Brain microvascular endothelial cell (primary cell): Measurements from ENCODE around the gene ALPK3.

ENCODE experiments used
- DNase-seq: peaks from one replicate; pipeline ENCODE4 v3.0.0-alpha.2; 2020
- H3K27ac ChIP-seq: fragments of 250-450 bp; sonication (Bioruptor Pico); 2 replicates; pipeline ENCODE4 v1.5.1; 2020; ENCODE audit warnings: mild to moderate bottlenecking, moderate library complexity
- H3K27me3 ChIP-seq: fragments of 250-450 bp; sonication (Bioruptor Pico); replicated peaks from 2 replicates; pipeline ENCODE4 v1.5.1; 2020; ENCODE audit warnings: mild to moderate bottlenecking
- H3K36me3 ChIP-seq: fragments of 250-450 bp; sonication (Bioruptor Pico); replicated peaks from 2 replicates; pipeline ENCODE4 v1.5.1; 2020; ENCODE audit warnings: mild to moderate bottlenecking
- H3K4me3 ChIP-seq: 2 replicates; pipeline ENCODE4 v1.5.1; 2011; ENCODE audit warnings: low read depth, mild to moderate bottlenecking, control low read depth, low read length, moderate library complexity
- in situ Hi-C: cut with HindIII; loops from 2 replicates; pipeline ENCODE4 v1.10.0; 2017; ENCODE audit warnings: low sequenced_read_pairs, low pct_ligation_motif_present
- TF ChIP-seq, protein P1 (sequence below): IDR thresholded peaks from 2 replicates; pipeline ENCODE4 v1.5.1; 2011; ENCODE audit warnings: low read depth, mild to moderate bottlenecking, moderate library complexity, low read length, control low read depth, inconsistent platforms; ENCODE audit errors: missing control alignments

Gene ALPK3

GRCh38 chr15:84775867-84776449, 41.2 kb upstream of the ALPK3 start:
- no peak for DNase-seq
- in situ Hi-C loops, result no loop called here

GRCh38 chr15:84778194-84778593, 39.0 kb upstream of the ALPK3 start:
- Histone ChIP-seq H3K36me3 (peaks cover 16% of the 10 kb centered on the region), H3K4me3 (no peak overlapping the region), H3K27ac (no peak overlapping the region), H3K27me3 (no peaks in the 10 kb centered on the region)
- in situ Hi-C loops, result no loop called here
- DNase-seq, result no peak
- TF ChIP-seq, protein P1, sequence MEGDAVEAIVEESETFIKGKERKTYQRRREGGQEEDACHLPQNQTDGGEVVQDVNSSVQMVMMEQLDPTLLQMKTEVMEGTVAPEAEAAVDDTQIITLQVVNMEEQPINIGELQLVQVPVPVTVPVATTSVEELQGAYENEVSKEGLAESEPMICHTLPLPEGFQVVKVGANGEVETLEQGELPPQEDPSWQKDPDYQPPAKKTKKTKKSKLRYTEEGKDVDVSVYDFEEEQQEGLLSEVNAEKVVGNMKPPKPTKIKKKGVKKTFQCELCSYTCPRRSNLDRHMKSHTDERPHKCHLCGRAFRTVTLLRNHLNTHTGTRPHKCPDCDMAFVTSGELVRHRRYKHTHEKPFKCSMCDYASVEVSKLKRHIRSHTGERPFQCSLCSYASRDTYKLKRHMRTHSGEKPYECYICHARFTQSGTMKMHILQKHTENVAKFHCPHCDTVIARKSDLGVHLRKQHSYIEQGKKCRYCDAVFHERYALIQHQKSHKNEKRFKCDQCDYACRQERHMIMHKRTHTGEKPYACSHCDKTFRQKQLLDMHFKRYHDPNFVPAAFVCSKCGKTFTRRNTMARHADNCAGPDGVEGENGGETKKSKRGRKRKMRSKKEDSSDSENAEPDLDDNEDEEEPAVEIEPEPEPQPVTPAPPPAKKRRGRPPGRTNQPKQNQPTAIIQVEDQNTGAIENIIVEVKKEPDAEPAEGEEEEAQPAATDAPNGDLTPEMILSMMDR, result no peak

More at GRCh38 chr15:84775867-84776449, 41.2 kb upstream of the ALPK3 start:
- Histone ChIP-seq H3K36me3 (peaks cover 6% of the 10 kb centered on the region), H3K27ac (no peak overlapping the region), H3K4me3 (no peak overlapping the region), H3K27me3 (no peaks in the 10 kb centered on the region)
- TF ChIP-seq, protein P1, result no peak

DNA sequence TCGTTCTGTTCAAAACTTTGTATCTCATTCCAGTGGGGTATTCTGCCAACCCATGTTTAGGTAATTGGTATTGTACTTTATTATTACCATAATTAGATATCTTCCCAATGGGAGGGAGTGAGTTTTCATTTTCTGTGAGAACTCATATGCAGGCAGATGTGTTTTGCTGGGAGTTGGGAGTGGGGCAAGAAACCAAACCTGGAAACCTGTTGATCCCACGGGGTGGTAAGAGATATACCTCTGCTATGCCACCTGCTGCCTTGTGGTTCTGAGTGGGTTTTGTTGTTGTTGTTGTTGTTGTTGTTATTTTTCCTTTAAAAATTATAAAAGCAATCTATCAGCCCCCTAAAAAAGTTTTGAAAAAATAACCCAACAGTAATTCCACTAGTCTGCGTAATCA, 36.7 kb upstream of the ALPK3 start:
- Histone ChIP-seq H3K4me3 (no peak overlapping the region), H3K36me3 (peaks cover 31% of the 10 kb centered on the region), H3K27me3 (no peaks in the 10 kb centered on the region), H3K27ac (no peak overlapping the region)
- TF ChIP-seq, protein P1, result no peak
- in situ Hi-C loops, result no loop called here
- no peak for DNase-seq

DNA sequence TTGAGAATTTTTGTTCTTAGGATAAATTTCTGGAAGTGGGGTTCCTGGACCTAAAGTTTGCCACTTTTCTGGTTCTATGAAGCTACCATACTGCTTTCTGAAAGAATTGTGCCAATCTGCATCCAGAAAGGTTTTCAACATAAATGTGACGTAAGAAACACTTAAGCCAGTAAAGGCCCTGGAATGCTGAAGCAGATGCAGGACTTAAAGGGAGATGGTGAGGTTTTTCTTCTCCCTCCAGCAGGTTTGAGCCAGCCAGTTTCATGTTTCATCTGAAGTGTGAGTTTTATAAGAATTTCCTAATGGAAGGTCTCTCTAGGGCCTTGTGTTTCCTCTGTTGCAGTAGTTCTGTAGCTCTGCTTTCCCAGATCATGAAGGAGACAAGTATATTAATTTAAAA, 35.7 kb upstream of the ALPK3 start:
- no peak overlapping the region for H3K27ac ChIP-seq
- DNase-seq, result no peak
- H3K36me3 ChIP-seq, result peaks cover 33% of the 10 kb centered on the region
- TF ChIP-seq, protein P1, result no peak
- in situ Hi-C loops, result no loop called here
- no peak overlapping the region for H3K4me3 ChIP-seq
- H3K27me3 ChIP-seq, result no peaks in the 10 kb centered on the region

DNA sequence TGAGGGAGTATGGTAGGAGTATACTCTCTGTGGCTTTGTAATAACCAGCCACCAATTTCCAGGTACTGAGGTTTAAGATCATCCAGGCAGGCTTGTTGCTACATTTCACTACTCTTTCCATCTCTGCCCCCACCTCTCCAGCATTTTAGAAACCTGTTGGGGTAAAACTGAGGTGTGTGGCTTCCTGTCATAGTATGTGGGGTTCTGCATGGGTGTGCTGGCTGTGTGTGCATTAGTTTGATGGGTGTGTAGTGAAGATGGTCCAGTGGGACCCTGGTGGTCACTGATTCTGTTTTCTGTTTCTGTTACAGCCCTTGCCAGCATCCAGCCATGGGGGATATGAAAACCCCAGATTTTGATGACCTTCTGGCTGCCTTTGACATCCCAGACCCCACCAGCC, 34.8 kb upstream of the ALPK3 start:
- H3K36me3 ChIP-seq, result peaks cover 33% of the 10 kb centered on the region
- in situ Hi-C loops, result no loop called here

More for the DNA sequence above, 34.8 kb upstream of the ALPK3 start:
- DNase-seq, result no peak
- TF ChIP-seq, protein P1, result no peak
- Histone ChIP-seq H3K4me3 (no peak overlapping the region), H3K27ac (no peak overlapping the region), H3K27me3 (no peaks in the 10 kb centered on the region)
